ENCODE measurements around the gene NUP58. TPM values are rescaled to one million over a fixed set of nuclear protein-coding genes. Genes with fewer than 3 reads are reported as not detected.

NUP58 gene
- total RNA-seq, 1 experiment from 2014 or later: 46.1 TPM

DNA sequence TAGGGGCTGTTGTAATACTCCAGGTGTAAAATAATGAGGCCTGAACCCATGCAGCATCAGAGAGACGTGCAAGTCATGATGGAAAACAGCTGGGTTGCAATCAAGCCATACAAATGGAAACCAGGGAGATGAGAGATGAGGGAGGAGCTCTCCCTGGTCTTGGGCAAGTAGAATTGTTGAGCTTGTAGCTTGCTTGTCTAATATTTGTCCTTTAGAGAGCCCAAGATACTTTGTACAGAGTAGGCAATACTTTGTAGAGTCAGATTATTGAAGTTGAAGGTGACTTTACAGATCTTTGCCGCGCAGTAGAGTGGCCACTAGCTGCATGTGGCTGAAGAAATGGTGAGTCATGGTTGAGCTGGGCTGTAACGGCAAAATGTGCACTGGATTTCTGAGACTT, 78.7 kb downstream of the NUP58 start:
- ChIA-PET POLR2A (ENCODE audit: unreplicated experiment) (no interaction called here), CTCF (no interaction called here)
- peaks cover 58% of the 10 kb centered on the region for H3K27me3 ChIP-seq (ENCODE audit: low read length)
- no peaks in the 10 kb centered on the region for H3K9me3 ChIP-seq (ENCODE audit: low read length)
- no peaks in the 10 kb centered on the region for H3K9me2 ChIP-seq (replicated peaks; ENCODE audit: low read length)
- no peaks in the 10 kb centered on the region for H3K79me2 ChIP-seq (ENCODE audit: low read length)
- H3K36me3 ChIP-seq (ENCODE audit: low read depth, low read length): no peaks in the 10 kb centered on the region
- H3K4me3 ChIP-seq (ENCODE audit: low read length): no peak overlapping the region
- intact Hi-C loops (cut with micrococcal nuclease): no loop called here
- no peak overlapping the region for H3K4me2 ChIP-seq (ENCODE audit: low read length)
- ATAC-seq (no peak), DNase-seq (no peak)
- H4K20me1 ChIP-seq (ENCODE audit: low read length): no peaks in the 10 kb centered on the region
- no peak overlapping the region for H2AFZ ChIP-seq (ENCODE audit: low read length)
- no TSS peak for BruUV-seq (replicated peaks)
- H3K4me1 ChIP-seq (ENCODE audit: insufficient read depth, low read length): no peaks in the 10 kb centered on the region
- no peak overlapping the region for H3K27ac ChIP-seq (ENCODE audit: low read length)
- no peak for TF ChIP-seq EZH2phosphoT487 (IDR thresholded peaks at IDR 0.05; ENCODE audit: borderline replicate concordance, low read length)
- TF ChIP-seq, protein P1, sequence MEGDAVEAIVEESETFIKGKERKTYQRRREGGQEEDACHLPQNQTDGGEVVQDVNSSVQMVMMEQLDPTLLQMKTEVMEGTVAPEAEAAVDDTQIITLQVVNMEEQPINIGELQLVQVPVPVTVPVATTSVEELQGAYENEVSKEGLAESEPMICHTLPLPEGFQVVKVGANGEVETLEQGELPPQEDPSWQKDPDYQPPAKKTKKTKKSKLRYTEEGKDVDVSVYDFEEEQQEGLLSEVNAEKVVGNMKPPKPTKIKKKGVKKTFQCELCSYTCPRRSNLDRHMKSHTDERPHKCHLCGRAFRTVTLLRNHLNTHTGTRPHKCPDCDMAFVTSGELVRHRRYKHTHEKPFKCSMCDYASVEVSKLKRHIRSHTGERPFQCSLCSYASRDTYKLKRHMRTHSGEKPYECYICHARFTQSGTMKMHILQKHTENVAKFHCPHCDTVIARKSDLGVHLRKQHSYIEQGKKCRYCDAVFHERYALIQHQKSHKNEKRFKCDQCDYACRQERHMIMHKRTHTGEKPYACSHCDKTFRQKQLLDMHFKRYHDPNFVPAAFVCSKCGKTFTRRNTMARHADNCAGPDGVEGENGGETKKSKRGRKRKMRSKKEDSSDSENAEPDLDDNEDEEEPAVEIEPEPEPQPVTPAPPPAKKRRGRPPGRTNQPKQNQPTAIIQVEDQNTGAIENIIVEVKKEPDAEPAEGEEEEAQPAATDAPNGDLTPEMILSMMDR (conservative IDR thresholded peaks at IDR 0.05; ENCODE audit: low read depth, low read length): no peak
- TF ChIP-seq EZH2 (IDR thresholded peaks at IDR 0.05; ENCODE audit: low read length, unreplicated experiment): no peak
- H3F3A ChIP-seq (ENCODE audit: low read length, unreplicated experiment): no peaks in the 10 kb centered on the region
- H3K9ac ChIP-seq (ENCODE audit: low read length): no peak overlapping the region

DNA sequence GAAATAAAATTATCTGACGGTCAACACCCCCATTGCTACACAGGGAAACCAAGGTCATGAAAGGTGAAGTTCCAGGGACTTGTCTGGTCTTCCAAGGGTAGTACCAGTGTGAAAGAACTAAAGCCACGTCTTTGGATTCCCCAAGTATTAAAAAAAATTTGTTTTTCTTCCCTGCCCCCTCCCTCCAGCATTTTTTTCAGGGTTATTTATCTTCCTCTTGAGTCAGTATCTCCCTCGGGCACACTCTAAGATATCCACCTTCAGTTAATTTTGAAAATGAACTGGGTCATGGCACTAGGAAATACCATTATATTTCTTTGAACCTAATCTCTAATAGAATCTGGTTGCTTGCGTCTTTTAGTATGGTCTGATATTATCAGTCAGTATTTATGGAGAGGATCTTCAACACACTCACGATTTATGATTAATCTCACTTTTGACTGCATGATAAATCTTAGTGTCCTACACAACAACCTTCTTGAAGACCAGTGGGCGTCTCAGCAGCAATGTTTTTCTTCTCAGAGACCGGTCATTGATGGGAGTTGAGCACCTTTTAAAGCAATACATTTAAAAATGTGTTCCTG, 79.4 kb downstream of the NUP58 start:
- H3K4me1 ChIP-seq (ENCODE audit: insufficient read depth, low read length): no peaks in the 10 kb centered on the region
- peaks cover 57% of the 10 kb centered on the region for H3K27me3 ChIP-seq (ENCODE audit: low read length)
- ChIA-PET CTCF (no interaction called here), POLR2A (ENCODE audit: unreplicated experiment) (no interaction called here)
- H4K20me1 ChIP-seq (ENCODE audit: low read length): no peaks in the 10 kb centered on the region
- H3K9ac ChIP-seq (ENCODE audit: low read length): no peak overlapping the region
- H3K9me3 ChIP-seq (ENCODE audit: low read length): no peaks in the 10 kb centered on the region
- H3K4me3 ChIP-seq (ENCODE audit: low read length): no peak overlapping the region
- ATAC-seq (no peak), DNase-seq (no peak)
- no peaks in the 10 kb centered on the region for H3F3A ChIP-seq (ENCODE audit: low read length, unreplicated experiment)
- TF ChIP-seq, protein P1 (conservative IDR thresholded peaks at IDR 0.05; ENCODE audit: low read depth, low read length): no peak
- TF ChIP-seq EZH2 (IDR thresholded peaks at IDR 0.05; ENCODE audit: low read length, unreplicated experiment): no peak
- no peak for TF ChIP-seq EZH2phosphoT487 (IDR thresholded peaks at IDR 0.05; ENCODE audit: borderline replicate concordance, low read length)
- H3K4me2 ChIP-seq (ENCODE audit: low read length): no peak overlapping the region
- no TSS peak for BruUV-seq (replicated peaks)
- intact Hi-C loops (cut with micrococcal nuclease): no loop called here
- no peaks in the 10 kb centered on the region for H3K79me2 ChIP-seq (ENCODE audit: low read length)
- H3K36me3 ChIP-seq (ENCODE audit: low read depth, low read length): no peaks in the 10 kb centered on the region
- H2AFZ ChIP-seq (ENCODE audit: low read length): no peak overlapping the region
- no peak overlapping the region for H3K27ac ChIP-seq (ENCODE audit: low read length)
- H3K9me2 ChIP-seq (replicated peaks; ENCODE audit: low read length): no peaks in the 10 kb centered on the region

DNA sequence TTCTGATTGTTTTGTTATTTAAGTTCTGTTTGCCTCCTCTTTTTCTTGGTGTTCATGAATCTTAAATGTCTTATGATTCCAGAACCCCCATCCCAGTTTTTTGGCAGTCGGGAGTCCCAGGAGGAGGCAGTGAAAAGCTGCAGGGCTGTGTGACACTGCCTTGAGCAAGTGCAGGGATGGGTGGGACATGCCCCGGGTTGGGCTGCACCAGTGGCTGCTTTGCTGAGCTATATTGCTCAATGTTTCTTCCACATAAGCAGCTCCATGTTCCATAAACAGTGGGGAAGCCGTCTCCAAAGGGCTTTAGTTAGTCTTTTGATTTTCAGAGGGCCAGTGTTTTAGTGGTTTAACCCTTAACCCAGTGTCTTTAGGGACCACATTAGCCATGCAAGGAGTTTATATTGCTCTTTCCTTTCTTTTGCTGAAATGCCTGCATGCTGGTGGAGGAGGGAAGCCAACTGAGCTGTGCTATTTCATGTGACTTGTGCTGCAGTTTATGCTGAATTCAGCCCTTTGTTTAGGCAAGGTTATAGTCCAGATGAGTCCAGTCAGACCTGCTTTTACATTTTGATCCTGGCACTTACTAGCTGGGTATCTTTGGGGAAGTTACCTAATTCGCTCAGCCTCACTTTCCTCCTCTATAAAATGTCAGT, 83.5 kb downstream of the NUP58 start:
- Histone ChIP-seq H3K9me3 (ENCODE audit: low read length) (no peaks in the 10 kb centered on the region), H4K20me1 (ENCODE audit: low read length) (no peaks in the 10 kb centered on the region), H3K36me3 (ENCODE audit: low read depth, low read length) (no peaks in the 10 kb centered on the region), H3K79me2 (ENCODE audit: low read length) (no peaks in the 10 kb centered on the region), H2AFZ (ENCODE audit: low read length) (no peak overlapping the region), H3K4me1 (ENCODE audit: insufficient read depth, low read length) (no peaks in the 10 kb centered on the region), H3K27ac (ENCODE audit: low read length) (no peak overlapping the region), H3K4me3 (ENCODE audit: low read length) (no peak overlapping the region), H3K4me2 (ENCODE audit: low read length) (no peak overlapping the region), H3K27me3 (ENCODE audit: low read length) (peaks cover 65% of the 10 kb centered on the region), H3K9ac (ENCODE audit: low read length) (no peak overlapping the region), H3F3A (ENCODE audit: low read length, unreplicated experiment) (no peaks in the 10 kb centered on the region), H3K9me2 (replicated peaks; ENCODE audit: low read length) (no peaks in the 10 kb centered on the region)
- POLR2A ChIA-PET (ENCODE audit: unreplicated experiment): no interaction called here
- intact Hi-C loops (cut with micrococcal nuclease): no loop called here
- no peak for DNase-seq
- no TSS peak for BruUV-seq (replicated peaks)
- CTCF ChIA-PET: no interaction called here
- no peak for ATAC-seq
- TF ChIP-seq EZH2 (IDR thresholded peaks at IDR 0.05; ENCODE audit: low read length, unreplicated experiment) (no peak), EZH2phosphoT487 (IDR thresholded peaks at IDR 0.05; ENCODE audit: borderline replicate concordance, low read length) (no peak)
- TF ChIP-seq, protein P1 (conservative IDR thresholded peaks at IDR 0.05; ENCODE audit: low read depth, low read length): no peak
